Umbilical cord (tissue), 2 donors: ENCODE results near the gene WNK2. TPM values are rescaled to one million over a fixed set of nuclear protein-coding genes. Genes with fewer than 3 reads are reported as not detected.

Experiments used
- DNase-seq: peaks from one replicate; pipeline ENCODE4 v3.0.0-alpha.2; 2015; ENCODE audit warnings: low spot score
- total RNA-seq: library from RNA; depleted of rRNA; stranded (reverse); fragments of >200 nt; gene quantifications from one replicate; pipeline ENCODE4 v1.2.3, GENCODE V29; 2014; ENCODE audit warnings: low replicate concordance; ENCODE audit not compliant: insufficient read depth

The WNK2 gene
- total RNA-seq, 1 donor from 2014 or later, result 10.4 TPM

- DNase-seq, result peak; percentile 93
These were observed 22.0 kb upstream of the WNK2 start for GRCh38 chr9:93161786-93162562.

- no peak for DNase-seq
These were observed 19.9 kb upstream of the WNK2 start for GRCh38 chr9:93164085-93164484.

- DNase-seq, result no peak
These were observed 17.2 kb upstream of the WNK2 start for GRCh38 chr9:93166699-93167098.

GRCh38 chr9:93167185-93167584 lies 16.8 kb upstream of the WNK2 start:
- DNase-seq, result no peak

- no peak for DNase-seq
These were observed 16.1 kb upstream of the WNK2 start for GRCh38 chr9:93167838-93168237.

GRCh38 chr9:93168581-93168980 lies 15.4 kb upstream of the WNK2 start:
- no peak for DNase-seq

GRCh38 chr9:93169444-93169843 lies 14.5 kb upstream of the WNK2 start:
- no peak for DNase-seq

- DNase-seq, result no peak
These were observed 13.4 kb upstream of the WNK2 start for GRCh38 chr9:93170571-93170970.

GRCh38 chr9:93171261-93171990 lies 12.5 kb upstream of the WNK2 start:
- no peak for DNase-seq

GRCh38 chr9:93172666-93173364 lies 11.1 kb upstream of the WNK2 start:
- DNase-seq, result no peak

GRCh38 chr9:93173365-93174051 lies 10.4 kb upstream of the WNK2 start:
- DNase-seq, result no peak

- DNase-seq, result no peak
These were observed 9.0 kb upstream of the WNK2 start for GRCh38 chr9:93174976-93175375.

- DNase-seq, result no peak
These were observed 6.3 kb upstream of the WNK2 start for GRCh38 chr9:93177676-93178075.

GRCh38 chr9:93178851-93179786 lies 4.8 kb upstream of the WNK2 start:
- DNase-seq, result no peak

GRCh38 chr9:93180938-93181337 lies 3.0 kb upstream of the WNK2 start:
- no peak for DNase-seq

- no peak for DNase-seq
These were observed 2.1 kb upstream of the WNK2 start for GRCh38 chr9:93181672-93182435.

GRCh38 chr9:93182572-93182971 lies 1.4 kb upstream of the WNK2 start:
- no peak for DNase-seq

GRCh38 chr9:93183131-93183662 lies 742 bp upstream of the WNK2 start:
- DNase-seq, result no peak

- no peak for DNase-seq
These were observed 710 bp downstream of the WNK2 start for GRCh38 chr9:93184432-93185265.
